Vagina (tissue), 2 donors: ENCODE measurements around the gene F2.

ENCODE experiments used
- CTCF ChIP-seq, 3 experiments: fragments of 450-650 bp in 2 of 3; fragments of 200-600 bp in 1 of 3; sonication (generic) in 1 of 3; IDR thresholded peaks; one replicate each; pipeline ENCODE4 v1.5.1; 2017 to 2019; ENCODE audit warnings: antibody characterized with exemption in 3 of 3, mild to moderate bottlenecking in 2 of 3, moderate library complexity in 2 of 3
- POLR2A ChIP-seq, 2 donors: fragments of 450-650 bp; IDR thresholded peaks; one replicate each; pipeline ENCODE4 v1.6.1; 2017; ENCODE audit warnings: antibody characterized with exemption in 2 of 2, mild to moderate bottlenecking in 2 of 2, moderate library complexity in 2 of 2

- no peak for TF ChIP-seq CTCF (IDR thresholded peaks at IDR 0.05)
- no peak for TF ChIP-seq POLR2A (IDR thresholded peaks at IDR 0.05)
These were observed 50.7 kb downstream of the F2 start for GRCh38 chr11:46769636-46770221.
